GM21576 (cell line): ENCODE results near the gene XPA.
"Not testable (repeated sequence)": the region's sequence is repeated elsewhere in the genome, so short reads cannot be mapped to it uniquely, and the experiment has no call there.

Experiments used
- ATAC-seq: cut with Tn5 transposase; IDR thresholded peaks from one replicate; pipeline ENCODE4 v1.9.1; 2021; ENCODE audit warnings: mild to moderate bottlenecking, moderate library complexity; ENCODE audit not compliant: unreplicated experiment

Gene XPA

DNA sequence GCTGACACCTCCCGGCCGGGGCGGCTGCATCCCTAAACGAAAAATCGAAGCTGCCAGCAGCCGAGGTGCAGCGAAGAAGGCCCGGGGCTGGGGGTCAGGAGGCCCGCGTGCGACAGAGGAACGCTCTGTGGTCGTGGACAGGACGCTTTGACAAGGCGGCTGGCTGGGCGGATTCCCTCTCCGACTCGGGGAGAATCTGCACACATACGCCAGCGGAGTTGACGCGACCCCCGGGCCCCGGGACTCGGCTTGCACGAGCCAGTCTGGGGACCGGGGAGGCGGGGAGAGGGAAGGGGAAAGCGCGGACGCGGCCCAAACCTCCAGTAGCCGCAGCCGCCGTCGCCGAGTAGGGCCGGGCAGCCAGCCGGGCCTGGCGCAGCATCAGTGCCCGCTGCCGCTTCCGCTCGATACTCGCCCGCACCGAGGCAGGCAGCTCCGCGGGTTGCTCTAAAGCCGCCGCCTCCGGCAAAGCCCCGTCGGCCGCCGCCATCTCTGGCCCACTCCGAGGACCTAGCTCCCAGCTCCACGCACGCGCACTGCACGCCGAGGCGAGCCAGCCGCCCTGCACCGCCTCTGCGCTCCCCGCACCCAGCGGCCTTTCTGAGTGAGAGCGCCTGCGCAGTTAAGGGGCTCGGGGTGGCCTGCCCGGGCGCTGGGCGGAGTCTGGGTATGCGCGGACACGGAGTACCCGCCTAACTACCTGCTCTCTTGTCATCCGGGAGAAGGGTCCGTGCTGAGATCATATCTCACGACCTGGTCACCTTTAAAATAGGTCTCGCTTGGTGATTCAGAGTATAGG lies at the start of gene XPA:
Gene XPA (minus strand): TSS at position 538 of the 799 bp plus-strand sequence. CDS start 48 bp downstream, at position 490.
- ATAC-seq, result peak; percentile 92

GRCh38 chr9:97744710-97745708 lies 47.9 kb upstream of the XPA start:
- no peak for ATAC-seq

DNA sequence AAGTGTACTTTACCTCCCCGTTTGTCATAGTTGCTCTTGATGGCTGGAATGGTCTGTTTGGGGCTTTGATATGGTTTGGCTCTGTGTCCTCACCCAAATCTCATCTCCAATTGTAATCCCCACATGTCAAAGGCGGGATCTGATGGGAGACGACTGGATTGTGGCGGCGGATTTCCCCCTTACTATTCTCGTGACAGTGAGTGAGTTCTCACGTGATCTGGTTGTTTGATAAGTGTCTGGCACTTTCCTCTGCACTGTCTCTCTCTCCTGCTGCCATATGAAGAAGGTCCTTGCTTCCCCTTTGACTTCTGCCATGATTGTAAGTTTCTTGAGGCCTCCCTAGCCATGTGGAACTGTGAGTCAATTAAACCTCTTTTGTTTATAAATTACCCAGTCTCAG lies 46.9 kb upstream of the XPA start:
- ATAC-seq, result not testable (repeated sequence)

DNA sequence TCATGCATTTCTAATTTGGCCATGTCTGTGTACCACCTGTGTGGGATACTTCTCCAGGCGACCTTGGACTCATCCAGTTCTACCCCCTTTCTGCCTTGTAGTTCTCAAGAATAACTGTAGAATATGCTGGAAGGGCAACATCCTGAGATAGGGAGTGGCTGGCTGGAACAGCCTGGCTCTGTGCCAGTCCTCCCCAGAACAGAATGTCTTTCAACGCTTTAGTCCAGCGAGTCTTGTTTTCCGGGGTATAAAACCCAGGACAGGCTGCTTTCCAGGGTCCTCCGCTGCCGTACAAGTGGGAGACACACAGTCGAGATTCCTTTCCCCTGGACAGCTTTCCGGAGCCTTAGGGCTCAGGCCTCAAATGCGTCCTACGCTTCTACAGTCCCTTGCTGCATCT lies 45.4 kb upstream of the XPA start:
- no peak for ATAC-seq

- no peak for ATAC-seq
These were observed 44.8 kb upstream of the XPA start for GRCh38 chr9:97741947-97742346.

DNA sequence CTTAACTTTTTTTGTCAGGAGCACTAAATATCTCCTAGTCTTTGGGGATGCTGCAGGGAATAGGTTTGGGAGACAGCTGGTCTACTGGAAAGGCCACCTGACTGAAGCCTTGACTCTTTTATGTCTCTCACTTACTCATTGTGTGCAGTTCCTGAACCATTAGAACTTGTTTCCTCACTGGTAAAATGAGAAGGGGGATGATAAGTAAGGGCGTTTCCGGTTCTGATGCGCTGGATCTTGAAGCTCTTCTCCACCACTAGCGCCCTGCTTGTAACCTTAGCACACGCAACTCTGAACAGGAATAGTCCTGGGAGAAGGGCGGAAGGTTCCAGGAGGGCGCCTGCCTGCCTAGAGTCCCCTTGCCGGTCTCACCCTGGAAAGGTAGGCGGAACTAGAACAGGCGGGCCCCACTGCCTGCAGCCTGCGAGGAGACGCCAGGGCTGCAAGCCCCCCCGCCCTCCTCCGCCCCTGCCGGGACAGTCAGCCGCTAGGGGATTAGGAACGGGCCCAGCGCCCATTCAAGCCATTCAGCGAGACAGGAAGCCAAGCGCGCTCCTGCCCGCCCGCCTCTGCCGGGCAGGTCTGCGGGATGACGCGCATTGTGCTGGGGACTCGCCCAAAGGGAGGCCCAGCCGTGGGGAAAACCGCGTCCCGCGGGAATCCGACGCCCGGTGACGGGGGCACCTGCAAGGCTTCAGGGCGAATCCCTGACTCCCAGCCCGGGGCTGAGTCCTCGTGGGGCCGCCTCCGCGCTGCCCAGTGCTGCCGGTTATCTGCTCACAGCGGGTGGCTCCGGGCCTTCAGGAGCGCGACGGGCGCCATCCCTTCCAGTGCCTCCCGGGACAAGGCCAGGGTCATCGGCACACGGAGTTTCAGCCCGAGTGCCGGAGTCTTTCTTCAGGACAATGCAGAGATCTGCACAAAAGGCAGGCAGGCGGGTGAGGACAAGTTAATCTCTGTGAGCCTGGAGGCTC lies 44.0 kb upstream of the XPA start:
- ATAC-seq, result no peak

DNA sequence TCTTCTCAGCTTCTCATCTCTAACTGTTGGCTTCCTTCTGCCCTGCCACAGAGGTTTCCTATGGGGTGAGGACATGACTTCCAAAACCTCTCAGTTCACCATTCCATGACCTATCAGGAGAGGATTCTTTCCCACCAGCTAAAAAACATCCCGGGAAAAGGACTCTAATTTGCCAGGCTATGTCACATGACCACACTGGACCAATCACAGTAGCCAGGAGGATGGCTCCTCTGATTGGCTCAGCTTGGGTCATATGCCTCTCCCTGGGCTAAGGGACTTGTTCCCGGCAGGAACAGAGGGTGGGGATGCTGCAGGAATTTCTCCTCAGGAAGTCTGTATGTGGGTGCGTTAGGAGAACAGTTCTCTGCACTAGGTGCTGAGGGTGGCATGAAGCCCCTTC lies 40.3 kb upstream of the XPA start:
- ATAC-seq, result no peak

DNA sequence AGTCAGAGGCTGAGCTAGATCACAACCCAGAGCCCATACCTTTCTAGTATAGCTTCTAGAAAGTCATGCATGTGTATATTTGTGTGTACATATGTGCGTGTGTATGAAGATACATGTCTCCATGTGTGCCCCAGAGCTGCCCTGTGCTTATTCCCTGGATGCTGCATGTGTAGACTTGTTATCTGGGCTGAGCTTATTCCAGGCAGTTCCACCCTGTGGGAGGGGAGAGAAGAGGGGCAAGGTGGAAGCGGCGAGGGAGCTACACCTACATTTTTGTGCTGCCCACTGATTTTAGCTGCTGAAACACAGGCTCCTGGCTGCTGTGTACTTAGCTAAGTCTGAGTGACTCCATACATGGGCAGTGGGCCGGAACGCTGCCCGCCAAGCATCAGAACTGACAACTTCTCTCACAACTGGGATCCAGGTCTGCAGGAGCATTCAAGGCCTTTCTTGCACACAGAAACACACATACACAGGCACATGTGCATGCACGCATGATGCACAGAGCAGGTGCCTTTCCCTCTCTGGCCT lies 38.0 kb upstream of the XPA start:
- ATAC-seq, result no peak

- no peak for ATAC-seq
These were observed 29.6 kb upstream of the XPA start for GRCh38 chr9:97726716-97727115.

- no peak for ATAC-seq
These were observed 26.7 kb upstream of the XPA start for GRCh38 chr9:97723819-97724218.

- ATAC-seq, result no peak
These were observed 25.2 kb upstream of the XPA start for GRCh38 chr9:97722331-97722730.

- no peak for ATAC-seq
These were observed 24.3 kb upstream of the XPA start for GRCh38 chr9:97721396-97721795.

DNA sequence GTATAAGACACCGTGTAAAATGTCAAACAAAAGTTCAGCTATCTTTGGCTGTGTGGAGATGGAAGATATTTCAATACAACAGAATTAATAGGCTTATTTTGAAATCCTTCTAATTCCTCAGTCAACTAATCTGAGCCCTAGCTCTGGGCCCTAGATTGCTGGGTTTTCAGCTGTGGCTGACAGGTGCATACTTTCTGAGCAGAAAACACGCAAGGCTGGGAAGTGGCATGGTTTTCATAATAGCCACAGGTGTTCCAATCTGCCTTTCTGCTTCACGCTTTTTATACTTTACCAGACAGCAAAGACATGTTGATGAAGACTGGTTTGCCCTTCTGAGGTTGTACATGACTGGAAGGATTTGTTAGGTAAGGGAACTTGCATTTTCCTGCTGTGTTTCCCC lies 20.7 kb upstream of the XPA start:
- ATAC-seq, result no peak

DNA sequence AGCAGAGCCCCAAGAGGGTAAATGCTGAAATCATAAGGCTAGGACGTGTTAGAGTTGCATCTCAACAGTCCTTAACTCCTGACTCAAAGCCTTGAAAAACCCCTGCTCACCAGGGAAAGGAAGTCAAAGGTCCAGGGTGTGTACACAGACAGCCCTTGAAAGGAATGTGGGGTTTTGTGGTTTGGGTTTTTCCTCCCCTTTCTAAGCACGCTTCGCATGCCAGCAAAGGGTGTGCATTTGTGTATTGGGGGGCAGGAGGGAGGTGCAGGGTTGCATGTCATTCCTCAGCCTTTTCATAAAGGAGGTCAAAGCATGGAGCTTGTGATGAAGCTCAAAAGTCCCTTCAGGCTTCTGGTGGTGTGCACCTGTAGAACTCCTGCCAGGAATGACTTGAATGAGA lies 17.3 kb upstream of the XPA start:
- no peak for ATAC-seq

DNA sequence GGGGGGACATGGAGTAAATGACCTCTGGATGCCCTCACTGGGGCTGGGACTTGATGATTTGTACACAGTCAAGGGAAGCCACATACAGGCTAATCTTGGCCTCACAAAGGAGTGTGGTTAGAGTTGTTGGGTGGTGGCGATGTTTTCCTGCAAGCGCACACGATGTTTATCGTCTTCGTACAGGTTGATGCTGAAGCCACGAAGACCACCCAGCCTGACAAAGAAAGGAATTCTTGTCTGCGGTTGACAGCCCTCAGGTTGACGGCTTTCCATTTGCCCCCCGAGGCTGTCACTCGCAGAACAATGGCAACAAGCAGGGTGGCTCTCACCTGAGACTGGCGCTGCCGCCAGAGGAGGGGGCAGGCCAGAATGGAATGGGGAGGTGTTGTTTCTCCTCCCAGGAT lies 14.1 kb upstream of the XPA start:
- ATAC-seq, result no peak

DNA sequence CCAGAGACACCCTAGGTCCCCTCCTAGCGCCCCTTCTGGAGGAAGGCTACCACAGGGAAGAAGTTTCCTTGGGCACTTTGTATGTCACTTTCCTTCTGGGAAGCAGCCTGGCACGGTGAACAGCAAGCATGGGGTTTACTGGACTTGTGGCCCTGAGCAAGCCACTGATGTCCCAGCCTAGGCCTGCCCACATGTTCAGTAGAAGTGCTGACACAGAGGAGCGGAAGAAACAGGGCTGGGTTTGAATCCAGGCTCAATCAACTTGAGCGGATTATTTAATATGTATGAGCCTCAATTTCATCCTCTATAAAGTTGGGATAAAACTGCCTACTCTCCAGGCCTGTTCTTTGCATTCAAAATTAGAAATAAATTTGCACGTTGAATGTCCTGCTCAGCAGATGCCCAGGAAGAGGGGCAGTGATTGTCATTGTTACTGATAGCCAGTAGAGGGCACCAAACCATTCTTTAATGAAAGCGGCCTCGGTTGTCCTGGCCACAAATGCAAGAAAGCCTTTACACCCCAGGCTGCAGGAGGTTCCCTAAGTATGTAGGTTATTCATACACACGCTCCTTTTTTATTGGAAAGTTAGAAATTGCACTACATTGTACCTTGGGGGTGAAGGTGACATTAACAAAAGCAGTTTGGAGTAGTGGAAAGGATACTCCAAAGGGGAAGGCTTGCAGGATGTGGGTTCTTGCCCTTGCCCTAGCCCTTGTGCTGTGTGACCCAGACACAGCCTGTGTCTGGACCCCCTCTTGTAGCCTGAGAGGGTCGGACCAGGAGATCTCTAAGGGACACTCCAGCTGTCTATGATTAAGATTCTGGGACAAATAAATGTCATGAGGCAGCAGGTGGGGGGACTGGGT lies 13.4 kb upstream of the XPA start:
- ATAC-seq, result no peak

DNA sequence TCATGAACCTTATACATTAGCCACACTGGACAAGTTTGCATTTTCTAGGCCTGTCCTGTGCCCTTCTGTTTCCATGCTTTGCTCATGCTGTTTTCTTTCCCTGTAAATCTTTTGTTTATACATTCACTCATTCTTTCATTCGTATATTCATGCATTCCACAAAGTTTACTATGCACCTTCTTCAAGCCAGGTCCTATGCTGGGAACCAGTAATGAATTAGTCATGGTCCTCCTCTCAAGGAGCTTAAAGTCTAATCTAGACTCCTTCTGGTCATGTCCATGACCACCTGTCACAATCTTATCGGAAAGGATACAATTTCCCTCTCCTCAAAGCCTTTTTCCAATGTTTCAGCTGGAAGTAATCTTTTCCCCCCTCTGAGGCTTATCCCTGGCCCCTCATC lies 9.1 kb upstream of the XPA start:
- no peak for ATAC-seq

DNA sequence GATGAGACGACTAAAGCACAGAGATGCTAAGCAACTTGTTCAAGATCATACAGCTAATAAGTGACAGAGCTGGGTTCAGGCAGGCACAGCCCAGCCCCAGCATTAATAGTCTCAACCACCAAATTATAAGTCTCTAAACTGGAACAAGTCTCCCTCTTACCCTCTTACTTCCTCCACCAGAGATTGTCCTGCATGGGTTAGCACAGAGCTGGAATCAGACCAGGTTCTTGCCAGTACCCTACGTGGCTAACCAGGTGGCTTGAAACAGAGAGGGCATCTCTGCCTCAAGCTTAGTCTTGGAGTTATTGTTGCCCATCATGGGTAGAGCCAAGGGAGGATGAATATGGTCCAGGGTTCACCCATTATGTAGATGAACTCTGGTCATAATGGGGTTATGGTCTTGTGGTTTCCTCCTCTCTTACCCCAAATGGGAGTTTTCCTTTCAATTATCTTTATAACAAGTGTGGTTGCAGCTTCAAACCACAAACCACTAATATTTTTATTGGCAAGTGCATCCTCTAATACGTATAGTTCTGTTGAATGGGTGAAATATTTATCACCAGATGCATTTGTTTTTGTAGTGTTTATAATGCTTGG lies 8.3 kb upstream of the XPA start:
- ATAC-seq, result no peak

DNA sequence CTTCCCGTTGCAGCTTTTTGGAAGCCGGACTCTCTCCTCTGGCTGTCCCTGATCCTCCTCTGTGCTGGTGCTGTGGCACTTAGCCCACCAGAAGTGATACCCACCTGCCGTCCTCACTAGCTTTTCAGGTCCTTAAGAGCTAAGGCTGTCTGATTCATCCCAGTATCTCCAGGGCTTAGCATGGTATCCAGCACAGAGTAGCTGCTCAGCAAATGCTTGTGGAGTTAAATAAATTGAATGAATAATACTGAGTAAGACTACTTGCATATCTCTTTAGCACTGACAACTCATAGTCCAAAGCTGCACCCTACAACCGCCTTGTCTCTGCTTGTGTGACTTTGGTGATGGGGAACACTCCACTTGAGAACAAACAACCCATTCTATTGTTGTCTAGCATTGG lies 7.7 kb upstream of the XPA start:
- ATAC-seq, result no peak
